Endothelial cell of umbilical vein (primary cell): Measurements from ENCODE around the gene SLC25A33. TPM values are rescaled to one million over a fixed set of nuclear protein-coding genes. Genes with fewer than 3 reads are reported as not detected.

ENCODE experiments used
- BruUV-seq: library from RNA; stranded (reverse); fragments of 400-500 nt; replicated peaks from 2 replicates; lab custom pipeline; 2021; lab: Mats Ljungman, UMichigan
- CTCF ChIA-PET: fragments of 300-600, 350-600 bp; sonication (Branson Sonifier 250); formaldehyde crosslinking; loops from one replicate; lab custom pipeline; 2021; ENCODE audit warnings: antibody characterized with exemption, inconsistent platforms; lab: Charles Lee
- POLR2A ChIA-PET: fragments of 300-600, 350-600 bp; sonication (Branson Sonifier 250); formaldehyde crosslinking; loops from one replicate; lab custom pipeline; 2021; ENCODE audit warnings: antibody characterized with exemption, inconsistent platforms; lab: Charles Lee
- DNase-seq: peaks from one replicate; pipeline ENCODE4 v3.0.0-alpha.2; 2011; ENCODE audit warnings: low read depth, low spot score
- FAIRE-seq: peaks from 2 replicates; lab custom pipeline; 2011; peaks lifted over from hg19 to GRCh38; lab: Jason Lieb, UNC
- H2AFZ ChIP-seq: 2 replicates; pipeline ENCODE4 v1.6.0; 2012; ENCODE audit warnings: low read depth, low read length, control low read depth, inconsistent platforms
- H3K27ac ChIP-seq: 2 replicates; pipeline ENCODE4 v1.5.1; 2011; ENCODE audit warnings: low read depth, mild to moderate bottlenecking, control low read depth, low read length, moderate library complexity; ENCODE audit not compliant: insufficient read depth
- H3K27me3 ChIP-seq, 2 experiments: 2 replicates each; pipeline versions ENCODE4 v1.6.0 to v1.6.1; 2011; ENCODE audit warnings: low read length in 2 of 2, mixed read lengths in 1 of 2; ENCODE audit not compliant: control insufficient read depth in 2 of 2, insufficient read depth in 2 of 2
- H3K36me3 ChIP-seq, 2 experiments: 2 replicates in 1 of 2; 3 replicates in 1 of 2; pipeline ENCODE4 v1.5.1; 2011; ENCODE audit warnings: low read length in 2 of 2, mild to moderate bottlenecking in 1 of 2, moderate library complexity in 1 of 2; ENCODE audit not compliant: control insufficient read depth in 2 of 2, insufficient read depth in 2 of 2; ENCODE audit errors: extremely low read depth in 1 of 2
- H3K4me1 ChIP-seq: 3 replicates; pipeline ENCODE4 v1.5.1; 2011; ENCODE audit warnings: mild to moderate bottlenecking, low read length; ENCODE audit not compliant: control insufficient read depth, insufficient read depth; ENCODE audit errors: extremely low read depth
- H3K4me2 ChIP-seq: 2 replicates; pipeline ENCODE4 v1.6.1; 2011; ENCODE audit warnings: low read length, control low read depth, mixed read lengths; ENCODE audit not compliant: insufficient read depth
- H3K4me3 ChIP-seq, 3 experiments: fragments of 200-600 bp in 1 of 3; sonication (generic), shearing (Covaris generic) in 1 of 3; replicated peaks in 1 of 3; 2 replicates each; pipeline ENCODE4 v1.5.1; 2011 to 2016; ENCODE audit warnings: control low read depth in 3 of 3, low read length in 3 of 3, mild to moderate bottlenecking in 2 of 3, inconsistent platforms in 1 of 3, low read depth in 1 of 3, moderate library complexity in 1 of 3; ENCODE audit not compliant: insufficient read depth in 1 of 3
- H3K79me2 ChIP-seq: 2 replicates; pipeline ENCODE4 v1.6.0; 2012; ENCODE audit warnings: low read length, inconsistent platforms; ENCODE audit not compliant: control insufficient read depth, insufficient read depth
- H3K9ac ChIP-seq: replicated peaks from 2 replicates; pipeline ENCODE3; 2011; ENCODE audit warnings: low read length, control low read depth; ENCODE audit not compliant: insufficient read depth; ENCODE audit errors: extremely low read depth
- H3K9me1 ChIP-seq: replicated peaks from 3 replicates; pipeline ENCODE4 v1.6.0; 2011; ENCODE audit warnings: mild to moderate bottlenecking, low read length; ENCODE audit not compliant: control insufficient read depth, insufficient read depth; ENCODE audit errors: extremely low read depth
- H3K9me3 ChIP-seq: replicated peaks from 2 replicates; pipeline ENCODE4 v1.5.1; 2012; ENCODE audit warnings: low read length, inconsistent platforms; ENCODE audit not compliant: control insufficient read depth, insufficient read depth
- H4K20me1 ChIP-seq: replicated peaks from 2 replicates; pipeline ENCODE3; 2011; ENCODE audit warnings: mild to moderate bottlenecking, low read length; ENCODE audit not compliant: control insufficient read depth, insufficient read depth; ENCODE audit errors: extremely low read depth
- EZH2 ChIP-seq: IDR thresholded peaks from 2 replicates; pipeline ENCODE4 v1.6.1; 2012; ENCODE audit warnings: borderline replicate concordance, low read depth, mild to moderate bottlenecking, moderate library complexity, low read length, inconsistent platforms; ENCODE audit not compliant: severe bottlenecking
- FOS ChIP-seq: IDR thresholded peaks from 2 replicates; pipeline ENCODE4 v1.6.1; 2011; ENCODE audit warnings: mild to moderate bottlenecking, low read length, moderate library complexity, borderline replicate concordance; ENCODE audit not compliant: insufficient read depth
- GATA2 ChIP-seq: IDR thresholded peaks from 2 replicates; pipeline ENCODE4 v1.7.0; 2011; ENCODE audit warnings: low read depth, mild to moderate bottlenecking, moderate library complexity, mixed read lengths, low read length; ENCODE audit not compliant: insufficient read length, insufficient read depth
- JUN ChIP-seq: IDR thresholded peaks from 2 replicates; pipeline ENCODE4 v1.6.1; 2011; ENCODE audit warnings: borderline replicate concordance, low read depth; ENCODE audit not compliant: insufficient read length, insufficient read depth
- MYC ChIP-seq: IDR thresholded peaks from one replicate; pipeline ENCODE4 v1.6.1; 2011; ENCODE audit warnings: mild to moderate bottlenecking, low read depth, low read length
- POLR2A ChIP-seq: IDR thresholded peaks from 2 replicates; pipeline ENCODE4 v1.6.1; 2012; ENCODE audit warnings: low read depth, mild to moderate bottlenecking, control low read depth, low read length
- POLR2AphosphoS5 ChIP-seq: IDR thresholded peaks from 2 replicates; pipeline ENCODE4 v1.6.1; 2012; ENCODE audit warnings: low read depth, mild to moderate bottlenecking, control low read depth, low read length, moderate library complexity; ENCODE audit not compliant: insufficient read depth
- dilution Hi-C: fragments of 300-500 bp; cut with MboI; formaldehyde crosslinking; loops from one replicate; pipeline ENCODE4 v1.15.0; 2019; ENCODE audit warnings: low sequenced_read_pairs; ENCODE audit not compliant: extremely low pct_ligation_motif_present
- intact Hi-C: fragments of 100-400 bp; cut with micrococcal nuclease; formaldehyde crosslinking; loops from one replicate; pipeline ENCODE4 v1.10.0; 2022
- polyA plus RNA-seq, 4 experiments: library from polyadenylated mRNA; depleted of rRNA in 3 of 4; stranded (reverse) in 3 of 4; unstranded in 1 of 4; fragments of >200 nt; gene quantifications; 2 replicates each; pipeline versions ENCODE4 v1.2.1 to v1.2.3, GENCODE V29; 2011 to 2012; ENCODE audit warnings: missing spikeins in 1 of 4
- total RNA-seq: library from RNA; stranded (reverse); gene quantifications from 2 replicates; pipeline ENCODE4 v1.2.3, GENCODE V29; 2021
- TF ChIP-seq, protein P1 (sequence below), 2 donors: IDR thresholded peaks; 1 replicate in 1 of 2; 2 replicates in 1 of 2; pipeline ENCODE4 v1.5.1; 2011; ENCODE audit warnings: low read length in 2 of 2, mild to moderate bottlenecking in 2 of 2, moderate library complexity in 2 of 2, control low read depth in 1 of 2, inconsistent platforms in 1 of 2, low read depth in 1 of 2; ENCODE audit not compliant: insufficient read depth in 1 of 2; ENCODE audit errors: extremely low read depth in 1 of 2
- TF ChIP-seq, protein P2 (sequence below): IDR thresholded peaks from 2 replicates; pipeline ENCODE4 v1.6.1; 2011; ENCODE audit not compliant: insufficient read depth, insufficient read length

Gene SLC25A33
- total and polyA plus RNA-seq, 2 donors (not counting 3 experiments of a cell fraction or from before 2014, with no cell fraction given), result 3.8 to 6.6 TPM

DNA sequence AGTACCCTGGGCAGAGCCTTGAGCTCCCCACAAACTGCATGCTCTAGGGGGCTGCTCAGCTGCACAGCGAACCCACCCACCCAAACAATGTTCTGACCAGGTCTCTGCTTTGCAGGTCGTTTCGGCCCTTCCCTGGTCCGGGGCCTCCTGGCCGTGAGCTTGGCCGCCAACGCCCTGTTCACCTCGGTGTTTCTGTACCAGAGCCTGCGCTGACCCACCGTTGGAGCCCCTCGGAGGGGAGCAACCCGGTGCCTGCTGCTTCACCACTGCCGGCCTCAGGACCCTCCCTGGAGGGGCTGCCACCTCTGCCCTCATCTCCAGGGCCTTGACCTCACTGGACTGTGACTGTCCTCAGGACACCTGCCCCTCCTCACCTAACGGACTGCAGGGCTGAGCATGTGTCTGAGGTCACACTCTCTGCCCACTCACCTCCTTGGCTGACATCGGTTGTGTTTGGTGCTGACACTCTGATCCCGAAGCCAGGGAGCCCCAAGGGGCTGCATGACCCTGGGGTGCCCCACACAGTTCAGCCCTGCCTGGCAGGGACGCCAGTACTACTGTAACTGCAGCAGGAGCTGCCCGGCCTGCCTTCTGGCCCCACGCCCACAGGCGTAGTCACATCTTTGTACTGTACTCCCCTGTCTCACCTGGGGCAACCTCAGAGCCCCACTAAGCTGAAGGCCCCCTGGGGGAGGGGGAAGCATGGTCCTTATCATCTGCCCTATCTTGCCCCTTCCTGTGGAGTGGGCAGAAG lies 73.8 kb downstream of the SLC25A33 start:
- H3K9me1 ChIP-seq, result no peaks in the 10 kb centered on the region
- no peak overlapping the region for H2AFZ ChIP-seq
- H3K4me1 ChIP-seq, result no peaks in the 10 kb centered on the region
- POLR2A ChIA-PET, result no interaction called here
- TF ChIP-seq POLR2AphosphoS5 (no peak), FOS (no peak), EZH2 (no peak), MYC (no peak), GATA2 (no peak), POLR2A (no peak), JUN (no peak)
- TF ChIP-seq, protein P1, sequence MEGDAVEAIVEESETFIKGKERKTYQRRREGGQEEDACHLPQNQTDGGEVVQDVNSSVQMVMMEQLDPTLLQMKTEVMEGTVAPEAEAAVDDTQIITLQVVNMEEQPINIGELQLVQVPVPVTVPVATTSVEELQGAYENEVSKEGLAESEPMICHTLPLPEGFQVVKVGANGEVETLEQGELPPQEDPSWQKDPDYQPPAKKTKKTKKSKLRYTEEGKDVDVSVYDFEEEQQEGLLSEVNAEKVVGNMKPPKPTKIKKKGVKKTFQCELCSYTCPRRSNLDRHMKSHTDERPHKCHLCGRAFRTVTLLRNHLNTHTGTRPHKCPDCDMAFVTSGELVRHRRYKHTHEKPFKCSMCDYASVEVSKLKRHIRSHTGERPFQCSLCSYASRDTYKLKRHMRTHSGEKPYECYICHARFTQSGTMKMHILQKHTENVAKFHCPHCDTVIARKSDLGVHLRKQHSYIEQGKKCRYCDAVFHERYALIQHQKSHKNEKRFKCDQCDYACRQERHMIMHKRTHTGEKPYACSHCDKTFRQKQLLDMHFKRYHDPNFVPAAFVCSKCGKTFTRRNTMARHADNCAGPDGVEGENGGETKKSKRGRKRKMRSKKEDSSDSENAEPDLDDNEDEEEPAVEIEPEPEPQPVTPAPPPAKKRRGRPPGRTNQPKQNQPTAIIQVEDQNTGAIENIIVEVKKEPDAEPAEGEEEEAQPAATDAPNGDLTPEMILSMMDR (IDR thresholded peaks at IDR 0.05; ENCODE audit: extremely low read depth in 1 of 2, insufficient read depth in 1 of 2, low read depth in 1 of 2, low read length in 2 of 2), result no peak
- TF ChIP-seq, protein P2, sequence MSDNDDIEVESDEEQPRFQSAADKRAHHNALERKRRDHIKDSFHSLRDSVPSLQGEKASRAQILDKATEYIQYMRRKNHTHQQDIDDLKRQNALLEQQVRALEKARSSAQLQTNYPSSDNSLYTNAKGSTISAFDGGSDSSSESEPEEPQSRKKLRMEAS, result no peak
- dilution Hi-C loops, result no loop called here
- intact Hi-C loops, result no loop called here
- H3K9me3 ChIP-seq, result no peaks in the 10 kb centered on the region
- CTCF ChIA-PET, result interaction anchor here (1.6 kb wide), 1 partner anchor 13 kb away, joined by 3 read pairs; no protein-coding TSS in a partner anchor
- H3K4me3 ChIP-seq, result no peak overlapping the region
- no peaks in the 10 kb centered on the region for H3K27me3 ChIP-seq
- no peaks in the 10 kb centered on the region for H4K20me1 ChIP-seq
- H3K9ac ChIP-seq, result no peak overlapping the region
- H3K36me3 ChIP-seq, result peaks cover 0 to 19% of the 10 kb centered on the region in 2 experiments
- H3K79me2 ChIP-seq, result no peaks in the 10 kb centered on the region
- BruUV-seq, result no TSS peak
- H3K27ac ChIP-seq, result no peak overlapping the region
- DNase-seq (no peak), FAIRE-seq (no peak)
- no peak overlapping the region for H3K4me2 ChIP-seq
